Progenitor cell of endocrine pancreas (in vitro differentiated cells): ENCODE results near the gene GRIK1. TPM values are rescaled to one million over a fixed set of nuclear protein-coding genes. Genes with fewer than 3 reads are reported as not detected.

Experiments used
- DNase-seq: peaks from one replicate; pipeline ENCODE4 v3.0.0; 2021; ENCODE audit warnings: low spot score; ENCODE audit not compliant: unreplicated experiment
- H3K27ac Mint-ChIP-seq: 2 replicates; pipeline ENCODE4 v1.8.0; 2021; ENCODE audit warnings: mild to moderate bottlenecking, moderate library complexity, mixed read lengths
- H3K27me3 Mint-ChIP-seq: 2 replicates; pipeline ENCODE4 v1.8.0; 2021; ENCODE audit warnings: mixed read lengths
- H3K36me3 Mint-ChIP-seq: 2 replicates; pipeline ENCODE4 v1.8.0; 2022; ENCODE audit warnings: mixed read lengths; ENCODE audit not compliant: insufficient read depth
- H3K4me1 Mint-ChIP-seq: 2 replicates; pipeline ENCODE4 v1.8.0; 2021; ENCODE audit warnings: low read depth, mixed read lengths
- H3K4me3 Mint-ChIP-seq: 2 replicates; pipeline ENCODE4 v1.8.0; 2021; ENCODE audit warnings: low read depth, mild to moderate bottlenecking, moderate library complexity, mixed read lengths
- H3K9me3 Mint-ChIP-seq: 2 replicates; pipeline ENCODE4 v1.8.0; 2021; ENCODE audit warnings: low read depth, mixed read lengths
- CTCF ChIP-seq: fragments of 200-600 bp; sonication (generic); IDR thresholded peaks from one replicate; pipeline ENCODE4 v1.5.0; 2021; ENCODE audit warnings: antibody characterized with exemption, mild to moderate bottlenecking; ENCODE audit not compliant: unreplicated experiment
- total RNA-seq: library from RNA; stranded (reverse); gene quantifications from 2 replicates; pipeline ENCODE4 v1.2.1, GENCODE V29; 2021

GRIK1 gene
- total RNA-seq, 1 donor from 2014 or later, result 0.26 TPM

DNA sequence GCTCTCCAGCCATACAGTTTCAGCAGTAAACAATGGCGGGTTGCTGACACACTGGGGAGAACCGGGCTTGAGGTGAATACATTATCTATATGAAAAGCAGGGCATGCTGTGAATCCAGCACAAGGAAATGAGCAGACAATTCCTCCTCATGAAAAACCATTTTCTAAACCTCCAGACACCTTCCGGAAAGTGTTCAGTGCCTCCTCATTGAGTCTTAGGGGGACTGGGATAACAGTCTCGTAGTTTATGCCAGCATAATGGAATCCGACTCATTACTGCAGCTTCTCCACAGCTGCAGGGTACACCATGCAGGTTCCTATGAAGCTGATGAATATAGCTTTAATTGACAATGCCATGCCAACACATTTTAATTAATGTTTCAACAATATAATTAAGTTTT lies 356.9 kb downstream of the GRIK1 start:
- no peaks in the 10 kb centered on the region for H3K27me3 Mint-ChIP-seq
- no peak overlapping the region for H3K27ac Mint-ChIP-seq
- no peak for TF ChIP-seq CTCF
- no peak overlapping the region for H3K4me3 Mint-ChIP-seq
- peaks cover 21% of the 10 kb centered on the region for H3K4me1 Mint-ChIP-seq
- peaks cover 3% of the 10 kb centered on the region for H3K9me3 Mint-ChIP-seq
- no peak for DNase-seq
- peaks cover 2% of the 10 kb centered on the region for H3K36me3 Mint-ChIP-seq

DNA sequence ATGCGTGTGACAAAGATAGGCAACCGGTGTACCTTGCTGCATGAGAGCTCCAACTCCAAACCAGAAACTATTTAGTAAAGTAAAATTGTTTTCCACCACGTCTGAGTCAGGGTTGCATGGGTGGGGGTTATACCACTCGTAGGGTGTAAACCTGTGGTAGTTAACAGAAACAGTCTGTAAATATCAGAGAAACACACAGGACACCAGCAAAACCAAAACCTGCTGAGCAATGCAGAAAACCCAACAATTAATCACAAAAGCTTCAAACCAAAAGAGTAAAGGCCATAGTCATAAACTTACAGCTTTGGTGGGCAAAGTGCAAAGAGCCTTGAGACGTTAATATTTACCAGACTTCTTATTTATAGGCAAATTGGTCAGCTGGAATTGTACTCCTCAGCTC lies 358.4 kb downstream of the GRIK1 start:
- Mint-ChIP-seq H3K36me3 (peaks cover 2% of the 10 kb centered on the region), H3K27ac (no peak overlapping the region), H3K4me1 (peaks cover 20% of the 10 kb centered on the region), H3K9me3 (peaks cover 3% of the 10 kb centered on the region), H3K27me3 (no peaks in the 10 kb centered on the region), H3K4me3 (no peak overlapping the region)
- no peak for DNase-seq
- no peak for TF ChIP-seq CTCF

GRCh38 chr21:29580732-29581285 lies 359.0 kb downstream of the GRIK1 start:
- Mint-ChIP-seq H3K27ac (no peak overlapping the region), H3K4me1 (peaks cover 15% of the 10 kb centered on the region), H3K4me3 (no peak overlapping the region), H3K9me3 (peaks cover 3% of the 10 kb centered on the region), H3K36me3 (peaks cover 2% of the 10 kb centered on the region), H3K27me3 (no peaks in the 10 kb centered on the region)
- no peak for TF ChIP-seq CTCF
- no peak for DNase-seq

DNA sequence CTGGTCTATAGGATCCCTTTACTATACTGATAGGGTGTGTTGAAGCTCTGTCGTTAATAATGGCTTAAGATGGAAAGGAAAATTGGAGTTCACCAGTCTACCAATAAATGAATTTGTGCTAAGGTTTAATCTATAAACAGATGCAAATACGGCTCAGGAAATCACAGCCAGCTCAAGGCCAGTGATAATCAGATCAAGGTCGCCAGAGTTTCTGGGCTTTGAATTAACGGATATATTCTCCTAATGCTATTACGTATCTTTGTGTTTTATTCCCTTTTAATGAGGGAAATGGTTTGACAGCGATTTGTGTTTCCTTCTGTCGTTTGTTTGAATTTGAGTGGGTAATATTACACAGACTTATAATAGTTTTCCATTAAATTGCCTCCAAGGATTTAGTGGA lies 361.5 kb downstream of the GRIK1 start:
- Mint-ChIP-seq H3K9me3 (no peaks in the 10 kb centered on the region), H3K36me3 (no peaks in the 10 kb centered on the region), H3K4me1 (no peaks in the 10 kb centered on the region), H3K27me3 (no peaks in the 10 kb centered on the region), H3K27ac (no peak overlapping the region), H3K4me3 (no peak overlapping the region)
- no peak for DNase-seq
- no peak for TF ChIP-seq CTCF

GRCh38 chr21:29571949-29572348 lies 367.8 kb downstream of the GRIK1 start:
- H3K9me3 Mint-ChIP-seq, result no peaks in the 10 kb centered on the region

More at GRCh38 chr21:29571949-29572348, 367.8 kb downstream of the GRIK1 start:
- Mint-ChIP-seq H3K36me3 (no peaks in the 10 kb centered on the region), H3K27me3 (no peaks in the 10 kb centered on the region), H3K4me1 (no peaks in the 10 kb centered on the region), H3K27ac (no peak overlapping the region), H3K4me3 (no peak overlapping the region)
- no peak for TF ChIP-seq CTCF
- no peak for DNase-seq
